Putamen (tissue), 1 donor: ENCODE data around the gene EPB41L4B.

Source experiments
- DNase-seq: peaks from one replicate; pipeline ENCODE4 v3.0.0-alpha.2; 2016; ENCODE audit warnings: low spot score

EPB41L4B gene

DNA sequence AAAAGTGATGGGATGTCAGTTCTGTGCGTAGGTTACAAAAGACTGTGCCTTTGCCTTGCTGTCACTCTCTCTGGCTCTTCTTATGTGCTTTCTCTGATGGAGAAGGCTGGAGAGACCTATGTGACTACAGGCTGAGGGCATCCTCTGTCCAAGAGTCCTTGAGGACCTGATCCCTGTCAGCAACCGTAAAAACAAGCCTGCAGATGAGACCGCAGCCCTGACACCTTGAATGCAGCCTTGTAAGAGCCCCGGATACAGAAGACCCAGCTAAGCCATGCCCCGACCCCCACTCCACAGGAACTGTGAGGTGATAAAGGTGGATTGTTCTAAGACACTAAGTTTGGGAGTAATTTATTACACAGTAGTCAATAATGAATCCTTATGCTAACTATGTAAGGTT is 121.2 kb downstream of the EPB41L4B start:
- DNase-seq, result no peak

DNA sequence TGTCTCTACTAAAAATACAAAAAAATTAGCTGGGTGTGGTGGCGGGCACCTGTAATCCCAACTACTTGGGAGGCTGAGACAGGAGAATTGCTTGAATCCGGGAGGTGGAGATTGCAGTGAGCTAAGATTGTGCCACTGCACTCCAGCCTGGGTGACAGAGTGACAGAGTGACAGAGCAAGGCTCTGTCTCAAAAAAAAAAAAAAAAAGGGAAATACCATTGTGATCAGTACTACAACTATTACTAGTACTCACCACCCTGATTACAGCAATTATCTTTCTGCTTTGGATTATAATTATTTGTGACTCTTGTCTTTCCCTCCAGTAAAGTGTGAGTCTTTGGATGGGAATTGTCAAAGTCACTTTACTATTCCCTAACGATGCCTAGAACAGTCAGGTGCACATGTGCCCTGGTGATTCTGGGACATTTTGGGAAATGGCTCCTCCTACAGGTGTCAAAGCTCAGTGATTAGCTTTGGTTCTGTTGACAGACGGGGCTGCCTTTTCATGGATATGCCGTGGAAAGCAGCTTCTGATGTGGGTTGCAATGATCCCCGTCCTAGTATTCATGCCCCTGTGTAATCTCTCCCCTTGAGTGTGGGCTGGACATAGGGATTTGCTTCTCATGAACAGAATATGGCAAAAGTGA is 122.0 kb downstream of the EPB41L4B start:
- DNase-seq, result no peak

DNA sequence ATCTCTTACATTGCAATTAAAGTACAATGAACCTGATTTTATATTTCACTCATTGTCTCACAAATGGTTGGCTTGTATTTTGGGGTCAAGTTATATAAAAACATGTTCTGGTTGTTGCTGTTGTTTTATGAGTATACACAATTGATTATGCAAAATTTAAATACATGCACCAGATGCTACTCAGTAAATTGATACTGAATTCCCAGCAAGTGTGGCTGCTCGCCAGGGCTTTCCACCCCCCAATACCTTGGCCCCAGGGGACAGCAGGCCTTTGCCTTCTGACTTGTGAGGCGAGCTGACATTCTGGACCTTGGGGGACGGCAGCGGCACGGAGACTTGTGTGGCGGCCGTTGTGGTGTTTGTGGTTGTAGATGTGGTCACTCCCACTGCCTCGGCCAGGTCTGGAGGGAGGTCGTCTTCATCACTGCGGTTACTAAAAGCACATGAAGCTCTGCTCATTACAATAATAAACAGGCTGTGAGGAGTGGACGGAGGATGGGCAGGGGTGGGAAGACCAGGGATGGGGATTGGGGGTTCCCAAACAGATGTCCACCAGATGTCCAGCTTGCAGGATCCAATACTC is 126.8 kb downstream of the EPB41L4B start:
- DNase-seq, result no peak

DNA sequence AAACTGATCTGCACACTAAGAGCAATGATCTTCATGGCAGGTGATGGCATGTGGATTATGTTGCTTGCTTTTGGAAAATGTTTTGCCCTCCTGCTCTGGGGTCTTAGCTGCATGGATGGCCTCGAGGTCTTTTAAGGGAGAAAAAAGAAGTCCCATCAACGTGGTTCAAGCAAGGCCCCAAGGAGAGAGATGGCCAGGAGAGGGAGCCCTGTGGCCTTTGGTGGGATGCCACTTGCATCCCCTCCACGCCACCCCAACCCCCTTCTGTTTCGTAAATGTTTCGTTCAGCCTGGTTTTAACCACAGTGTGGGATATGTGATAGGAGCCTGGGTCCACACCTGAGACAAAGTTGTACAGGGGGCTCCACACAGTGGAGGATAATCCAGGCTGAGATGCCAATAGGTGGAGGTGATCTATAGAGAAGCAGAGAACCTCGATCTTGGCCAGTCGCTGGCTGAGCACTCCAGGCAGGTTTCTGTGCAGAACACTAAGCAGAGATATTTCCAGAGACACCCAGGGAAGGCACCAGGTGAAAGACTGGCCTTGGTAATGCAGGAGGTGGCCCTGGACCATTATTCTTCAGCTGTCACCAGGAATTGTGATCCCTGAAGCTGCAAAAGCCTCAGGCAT is 128.0 kb downstream of the EPB41L4B start:
- no peak for DNase-seq

DNA sequence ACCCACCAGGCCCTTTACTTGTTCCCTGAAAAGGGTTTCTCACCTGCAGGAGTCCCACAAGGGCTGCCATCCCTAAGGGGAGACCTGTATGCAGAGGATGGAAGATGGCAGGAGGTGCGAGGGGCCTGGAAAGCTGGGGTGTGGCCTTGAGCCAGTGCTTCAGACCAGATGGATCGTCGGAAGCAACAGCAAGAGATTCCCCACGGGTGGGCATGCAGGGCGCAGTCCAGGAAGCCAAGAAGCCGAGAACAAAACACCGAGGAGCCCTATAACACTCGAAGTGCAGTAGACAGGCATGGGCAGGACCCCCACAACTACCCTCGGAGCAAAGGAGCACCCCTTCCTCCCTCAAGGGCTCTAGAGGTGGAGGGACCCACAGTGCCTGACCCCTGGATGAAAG is 129.1 kb downstream of the EPB41L4B start:
- DNase-seq, result no peak

DNA sequence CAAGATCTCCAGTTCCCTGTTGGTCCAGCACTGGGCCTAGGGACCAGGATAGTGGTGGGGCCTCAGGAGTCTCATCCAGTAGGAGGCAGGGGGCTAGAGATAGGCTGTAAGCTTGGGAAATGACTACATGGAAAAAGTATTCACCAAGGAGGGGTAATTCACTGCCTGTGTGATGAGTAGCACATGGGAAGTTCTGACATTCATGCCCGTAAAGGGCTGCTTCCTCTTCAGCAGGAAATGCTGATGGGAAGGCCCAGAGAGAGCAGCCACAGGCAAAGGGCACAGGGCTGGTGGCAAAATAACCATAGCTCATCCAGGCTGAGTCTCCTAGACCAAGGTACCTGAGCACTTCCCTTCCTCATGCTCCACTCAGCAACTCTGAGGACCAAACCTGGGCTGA is 130.7 kb downstream of the EPB41L4B start:
- DNase-seq, result no peak

DNA sequence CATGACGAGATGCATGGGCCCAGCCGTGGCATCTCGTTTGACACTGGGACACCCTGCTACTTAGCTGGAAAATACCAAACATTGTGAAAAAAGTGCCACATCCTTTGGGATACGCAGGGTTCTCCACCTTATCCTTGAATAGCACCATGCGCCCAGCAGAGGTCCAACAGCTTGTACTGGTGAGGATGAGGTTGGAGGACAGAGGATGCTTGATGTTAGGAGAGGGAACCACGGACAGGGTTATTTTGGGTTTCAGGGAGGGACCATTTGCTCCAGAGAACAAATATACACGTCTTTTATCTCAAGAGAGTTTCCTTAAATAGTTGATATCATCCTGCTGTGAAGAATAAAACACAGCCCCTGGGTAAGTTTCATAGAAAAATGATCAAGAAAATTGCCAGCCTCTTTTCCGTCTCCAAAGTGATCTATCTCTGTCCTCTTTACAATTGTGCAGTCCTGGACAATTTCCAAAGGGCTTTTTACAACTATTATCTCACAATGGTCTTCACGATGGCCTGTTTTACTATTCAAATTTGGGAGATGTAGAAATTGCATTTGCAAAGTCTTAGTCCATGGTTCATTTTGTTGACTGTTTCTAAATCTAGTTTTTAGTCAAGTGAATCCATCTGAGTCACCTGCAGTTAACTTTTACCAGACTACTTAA is 133.9 kb downstream of the EPB41L4B start:
- DNase-seq, result no peak

DNA sequence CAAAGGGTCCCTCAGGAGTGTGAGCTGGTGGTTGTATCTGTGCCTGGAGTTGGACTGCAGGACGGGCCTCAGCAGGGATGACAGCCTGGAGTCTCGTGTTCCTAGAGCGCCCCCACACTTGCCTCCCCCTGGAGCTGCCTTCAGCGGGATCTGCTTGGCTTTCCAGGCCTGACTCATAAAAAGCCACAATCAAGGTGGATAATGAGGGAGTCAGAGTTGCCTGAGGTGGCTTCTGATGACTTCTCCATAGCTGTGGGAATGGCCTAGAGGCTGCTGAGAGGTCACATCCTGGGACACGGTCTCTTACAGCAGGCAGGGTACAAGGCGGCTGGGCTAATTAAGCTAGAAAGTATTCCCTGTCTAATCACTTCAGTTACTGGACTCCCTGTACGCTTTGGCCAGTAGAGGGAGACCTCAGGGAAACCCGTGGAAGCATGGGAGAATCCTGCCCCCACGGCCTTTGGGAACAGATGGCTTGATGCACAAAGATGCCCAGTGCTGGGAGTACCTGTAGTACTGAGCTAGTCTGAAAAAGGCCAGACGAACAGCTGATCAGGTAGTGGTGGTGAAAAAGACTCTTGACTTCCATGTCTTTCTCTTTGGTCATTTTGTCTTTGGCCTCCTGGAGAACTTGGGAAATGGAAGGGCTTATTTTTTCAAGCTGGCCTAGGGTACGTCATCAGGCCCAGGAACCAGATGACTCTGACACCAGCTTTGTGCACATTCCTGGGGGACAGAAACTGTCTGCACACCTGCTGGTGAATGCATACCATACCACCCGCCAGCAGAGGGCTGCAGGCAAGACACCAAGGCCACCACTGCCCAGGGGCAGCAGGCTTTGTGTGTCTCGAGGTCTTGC is 137.7 kb downstream of the EPB41L4B start:
- no peak for DNase-seq

DNA sequence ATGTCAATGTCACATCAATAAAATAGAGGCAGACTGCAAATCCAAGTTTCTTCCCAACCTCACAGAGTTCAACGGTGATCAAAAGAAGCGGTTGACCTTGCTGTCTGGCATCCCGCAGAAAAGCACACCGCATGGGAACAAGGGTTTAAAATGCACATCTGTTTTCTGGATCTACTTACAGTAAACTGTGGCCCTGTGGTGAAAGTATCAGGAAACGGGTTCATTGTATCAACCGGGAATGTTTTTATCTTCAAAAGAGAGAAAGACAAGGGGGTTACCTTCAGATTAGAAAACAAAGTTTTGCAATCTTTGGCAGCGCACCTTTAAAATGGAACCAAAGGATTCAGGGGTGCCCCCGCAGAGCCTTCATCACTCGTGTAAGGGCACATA is 138.3 kb downstream of the EPB41L4B start:
- DNase-seq, result no peak

DNA sequence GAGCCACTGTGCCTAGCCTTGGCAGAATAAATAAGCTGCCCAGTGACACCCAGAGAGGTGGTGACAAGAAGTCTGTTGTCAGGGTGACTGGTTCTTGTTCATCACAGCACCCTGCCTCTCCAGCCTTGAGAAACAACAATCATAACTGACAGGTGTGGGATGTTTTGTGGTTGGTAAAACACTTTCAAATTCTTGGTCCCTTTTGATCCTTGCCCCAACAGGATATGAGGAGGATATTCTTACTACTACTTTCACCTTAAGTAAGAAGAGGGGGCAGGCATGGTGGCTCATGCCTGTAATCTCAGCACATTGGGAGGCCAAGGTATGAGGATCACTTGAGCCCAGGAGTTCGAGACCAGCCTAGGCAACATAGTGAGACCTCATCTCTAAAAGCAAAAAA is 139.6 kb downstream of the EPB41L4B start:
- no peak for DNase-seq

DNA sequence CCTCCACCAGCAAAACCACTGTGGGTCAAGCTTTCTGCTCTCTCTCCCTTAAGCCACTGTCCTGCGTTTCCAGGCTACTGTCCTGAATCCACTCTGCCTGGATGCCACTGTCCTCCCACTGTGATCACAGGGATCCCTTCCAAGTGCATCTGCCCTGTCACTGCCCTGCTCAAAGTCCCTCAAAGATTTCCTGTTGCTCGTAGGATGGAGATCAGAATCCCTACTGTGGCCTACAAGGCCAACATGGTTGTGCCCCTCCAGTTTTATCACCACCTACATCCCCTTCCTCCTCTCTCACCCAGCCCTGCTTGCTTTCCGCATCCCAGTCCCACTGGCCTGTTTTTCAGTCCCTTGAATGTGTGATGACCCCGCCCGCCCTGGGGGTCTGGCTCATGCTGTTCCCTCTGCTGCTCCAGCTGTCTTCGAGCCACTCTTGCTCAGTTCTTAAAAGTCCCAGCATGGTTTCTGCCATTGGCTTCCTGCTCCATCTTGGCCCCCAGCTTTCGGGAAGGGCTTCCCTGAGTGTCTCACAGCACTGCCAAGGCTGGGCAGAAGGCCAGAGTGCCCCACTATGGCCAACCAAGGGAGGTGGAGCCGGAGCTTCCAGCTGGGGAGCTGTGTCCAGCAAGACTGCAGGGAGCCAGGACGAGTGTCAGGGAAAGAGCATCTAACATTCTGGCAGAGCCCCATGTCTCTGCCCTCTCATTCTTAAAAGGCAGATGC is 140.9 kb downstream of the EPB41L4B start:
- peak; percentile 22 for DNase-seq

DNA sequence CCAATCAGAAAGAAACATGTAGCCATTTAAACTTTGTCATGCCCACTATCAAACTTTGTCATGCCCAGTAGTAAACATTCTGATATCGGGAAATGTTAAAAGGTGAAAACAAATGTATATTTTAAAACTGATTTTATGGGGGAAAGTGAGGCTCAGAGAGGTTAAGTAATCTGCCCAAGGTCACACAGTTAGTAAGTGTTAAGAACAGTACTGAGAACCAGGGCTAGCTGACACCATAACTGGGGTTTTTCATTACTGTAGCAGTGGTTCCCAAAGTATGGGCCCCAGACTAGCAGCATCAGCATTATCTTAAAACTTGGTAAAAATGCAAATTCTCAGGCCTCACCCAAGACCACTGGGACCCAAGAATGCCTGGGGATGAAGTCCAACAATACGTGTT is 143.9 kb downstream of the EPB41L4B start:
- no peak for DNase-seq

DNA sequence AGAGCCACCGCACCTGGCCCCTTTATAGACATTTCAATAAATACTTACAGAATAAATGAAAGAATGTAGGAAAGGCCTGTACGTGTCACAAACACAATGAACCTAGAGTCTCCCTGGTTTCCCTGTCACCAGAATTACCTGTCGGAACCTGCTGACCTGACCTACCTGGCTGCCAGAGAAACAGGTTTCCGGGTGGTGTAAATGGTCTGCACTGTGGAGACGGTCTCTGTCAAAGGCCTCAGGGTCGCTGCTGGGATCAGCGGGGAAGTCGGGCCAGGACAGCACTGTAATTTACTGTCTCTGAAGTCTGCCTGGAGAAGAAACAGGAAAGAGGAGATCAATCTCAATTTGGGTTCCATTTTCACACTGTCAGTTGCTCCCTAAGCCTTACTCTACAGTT is 144.5 kb downstream of the EPB41L4B start:
- no peak for DNase-seq

DNA sequence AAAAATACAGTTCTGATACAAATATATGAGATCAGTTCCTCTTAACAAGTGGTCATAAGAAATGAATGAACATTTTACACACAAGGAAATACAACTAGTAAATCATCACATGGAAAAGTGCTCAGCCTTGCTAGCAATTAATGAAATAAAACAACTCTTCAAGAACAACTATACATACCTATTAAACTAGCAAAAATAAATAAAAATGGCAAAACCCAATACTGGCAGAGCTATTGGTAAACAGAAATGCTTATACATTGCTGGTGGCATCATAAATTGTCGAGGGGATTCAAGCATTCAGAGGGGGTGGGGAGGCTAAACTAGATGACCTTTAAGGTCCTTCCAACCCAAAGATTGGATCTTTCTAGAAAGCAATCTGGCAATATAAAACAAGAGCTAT is 147.9 kb downstream of the EPB41L4B start:
- no peak for DNase-seq

DNA sequence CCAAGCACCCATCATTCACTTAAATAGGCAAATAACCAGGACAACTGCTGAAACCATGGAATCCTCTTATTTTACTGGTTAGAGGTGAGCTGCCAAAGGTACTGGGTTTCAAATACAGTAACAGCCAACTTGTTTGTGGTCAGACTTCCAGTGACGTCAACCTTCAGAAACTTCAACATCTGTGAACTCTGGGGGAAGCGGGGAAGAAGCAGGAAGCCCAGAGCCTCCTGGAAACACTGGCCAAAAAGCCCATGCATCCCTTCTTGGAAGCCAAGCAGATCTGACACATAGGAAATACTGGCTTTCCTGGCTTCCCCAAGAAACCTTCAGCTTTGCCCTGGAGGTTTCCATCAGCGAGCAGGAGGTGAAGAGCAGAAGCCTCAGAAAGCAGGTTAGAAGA is 148.9 kb downstream of the EPB41L4B start:
- DNase-seq, result no peak

DNA sequence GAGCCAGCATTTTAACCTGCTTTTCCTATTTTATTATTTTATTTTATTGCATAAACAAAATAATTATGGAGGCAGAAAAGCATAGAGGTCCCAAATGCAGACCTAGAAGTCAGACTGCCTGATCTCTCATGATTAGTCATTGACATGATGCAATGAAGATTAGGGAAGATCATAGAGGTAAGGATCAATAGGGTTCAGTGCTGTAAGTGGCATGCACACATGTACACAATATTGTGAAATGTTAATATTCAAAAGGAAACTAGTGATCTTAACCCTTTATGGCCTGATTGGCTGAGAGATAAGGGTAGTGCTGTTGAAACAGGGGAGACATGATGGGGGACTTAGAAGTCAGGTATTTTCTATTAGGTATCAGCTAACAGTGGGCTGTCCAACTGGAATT is 152.7 kb downstream of the EPB41L4B start:
- no peak for DNase-seq

DNA sequence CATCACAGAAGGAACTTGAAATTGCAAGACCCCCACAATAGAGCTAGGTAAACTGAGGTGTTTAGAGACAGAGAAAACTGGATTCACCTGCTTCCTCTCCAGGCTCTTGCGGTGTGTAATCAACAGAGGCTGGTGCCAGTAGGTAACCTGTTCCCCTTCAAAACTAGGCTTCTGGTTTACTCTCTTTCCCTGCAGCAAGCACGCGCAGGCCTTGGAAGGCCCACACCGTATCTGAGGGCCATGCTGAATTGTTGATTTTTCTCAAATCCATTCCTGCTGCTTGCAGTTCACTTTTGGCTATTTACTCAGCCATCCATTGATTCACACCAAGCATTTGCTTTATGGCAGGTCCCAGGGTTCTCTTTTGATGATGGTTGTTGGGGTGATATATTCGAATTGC is 153.1 kb downstream of the EPB41L4B start:
- DNase-seq, result no peak

DNA sequence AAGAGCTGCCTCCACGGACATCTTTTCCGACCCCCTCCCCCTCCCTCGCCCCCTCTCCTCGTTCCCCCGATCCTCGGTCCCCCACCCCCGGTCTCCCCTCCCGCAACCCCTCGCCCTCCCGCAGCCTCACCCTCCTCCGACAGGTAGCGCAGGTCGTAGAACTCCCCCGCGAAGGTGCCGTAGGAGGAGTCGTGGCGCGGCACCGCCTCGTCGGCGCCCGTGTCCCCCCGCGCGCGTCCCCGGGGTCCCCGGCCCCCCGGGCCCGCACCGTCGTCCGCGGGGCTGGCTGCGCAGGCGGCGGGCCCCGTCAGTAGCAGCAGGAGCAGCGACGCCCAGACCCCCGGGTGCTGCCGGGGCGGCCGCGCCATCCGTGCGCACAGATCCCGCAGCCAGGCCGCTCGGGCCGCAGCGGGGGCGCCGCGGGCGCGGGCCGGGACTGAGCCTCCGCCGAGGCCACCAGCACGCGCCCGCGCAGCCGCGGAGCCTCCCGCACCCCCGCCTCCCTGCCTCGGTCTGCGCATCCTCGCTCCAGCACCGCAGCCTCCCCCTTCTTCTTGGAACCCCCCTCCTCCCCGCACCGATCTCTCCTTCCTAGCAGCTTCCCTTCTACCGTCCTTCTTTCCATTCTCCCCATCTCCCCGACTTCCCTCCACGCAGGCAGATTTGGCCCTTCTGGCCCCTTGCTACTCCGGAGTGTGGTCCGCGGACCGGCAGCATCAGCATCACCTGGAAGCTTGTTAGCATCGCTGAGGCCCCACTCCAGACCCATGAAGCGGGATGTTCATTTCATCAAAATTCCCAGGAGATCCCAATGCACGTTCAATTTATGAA is 153.9 kb downstream of the EPB41L4B start, which contains the start of gene FRRS1L:
TSS of gene FRRS1L (minus strand) at position 479 of the 831 bp plus-strand sequence. CDS start at position 368, 111 bp downstream.
- DNase-seq, result peak; percentile 57

DNA sequence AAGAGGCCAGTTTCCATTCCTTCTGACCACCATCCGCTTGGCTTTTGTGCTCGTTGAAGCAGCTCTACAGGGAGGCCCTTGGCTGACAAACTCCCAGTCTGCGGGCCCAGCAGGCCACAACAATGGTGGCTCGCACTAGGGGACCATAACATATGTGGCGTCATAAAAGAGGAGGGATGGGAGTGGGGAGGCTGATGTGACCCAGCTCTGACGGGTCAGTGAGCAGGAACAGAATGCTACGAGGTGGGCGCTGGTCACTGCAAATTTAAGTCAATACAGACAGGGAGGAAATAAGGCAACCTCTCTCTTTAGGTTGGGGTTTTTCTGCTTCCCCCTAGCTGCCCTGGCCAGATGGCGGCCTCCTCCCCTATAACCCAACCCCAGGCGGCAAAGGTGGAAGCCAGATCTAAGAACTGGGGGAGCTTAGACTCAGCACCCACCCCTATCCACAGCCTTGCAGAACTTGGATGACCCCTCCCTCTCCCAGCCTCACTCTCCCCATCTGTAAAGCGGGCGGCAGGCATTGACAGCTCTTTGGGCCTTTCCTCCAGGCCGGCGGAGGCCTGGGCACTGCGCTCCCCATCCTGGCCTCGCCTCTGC is 154.6 kb downstream of the EPB41L4B start:
- DNase-seq, result no peak

DNA sequence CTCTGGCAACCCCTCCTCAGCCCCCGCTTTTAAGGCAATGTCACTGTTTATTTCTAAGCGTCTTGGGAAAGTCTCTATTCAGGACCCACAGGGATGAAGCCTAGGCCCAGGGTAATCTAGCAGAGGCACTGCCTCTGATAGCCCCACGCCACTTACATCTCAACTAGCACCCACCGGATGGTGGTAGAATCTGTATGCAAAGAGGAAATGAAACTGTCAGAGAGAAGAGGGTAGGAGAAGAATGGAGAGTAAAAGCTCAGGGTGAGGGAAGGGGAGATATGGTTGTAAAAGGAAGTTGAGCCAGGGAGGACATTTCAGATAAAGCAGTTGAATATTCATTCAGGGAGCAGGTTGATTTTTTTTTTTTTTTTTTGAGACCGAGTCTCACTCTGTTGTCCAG is 156.8 kb downstream of the EPB41L4B start:
- no peak for DNase-seq
